ENCODE data around the gene RALGPS1. TPM values are rescaled to one million over a fixed set of nuclear protein-coding genes. Genes with fewer than 3 reads are reported as not detected.

RALGPS1 gene
- polyA plus RNA-seq, 1 of the 3 experiments (the other 2 are of a cell fraction), result 3.9 TPM

GRCh38 chr9:127032256-127032655 lies 117.7 kb downstream of the RALGPS1 start:
- no peak overlapping the region for H3K4me2 ChIP-seq
- no peak overlapping the region for H3K4me3 ChIP-seq (ENCODE audit: low read depth in 2 of 2, low read length in 1 of 2)
- H3K9ac ChIP-seq, result no peak overlapping the region
- TF ChIP-seq RFX5 (IDR thresholded peaks at IDR 0.05; ENCODE audit: low read length), result no peak
- no peak for TF ChIP-seq MAX (IDR thresholded peaks at IDR 0.05; ENCODE audit: low read depth)
- no peak for TF ChIP-seq REST (IDR thresholded peaks at IDR 0.05; ENCODE audit: low read depth, low read length)
- no peak for TF ChIP-seq NFIC (IDR thresholded peaks at IDR 0.05; ENCODE audit: borderline replicate concordance)
- no peak for TF ChIP-seq CTCF (IDR thresholded peaks at IDR 0.05)
- TF ChIP-seq, protein P1, sequence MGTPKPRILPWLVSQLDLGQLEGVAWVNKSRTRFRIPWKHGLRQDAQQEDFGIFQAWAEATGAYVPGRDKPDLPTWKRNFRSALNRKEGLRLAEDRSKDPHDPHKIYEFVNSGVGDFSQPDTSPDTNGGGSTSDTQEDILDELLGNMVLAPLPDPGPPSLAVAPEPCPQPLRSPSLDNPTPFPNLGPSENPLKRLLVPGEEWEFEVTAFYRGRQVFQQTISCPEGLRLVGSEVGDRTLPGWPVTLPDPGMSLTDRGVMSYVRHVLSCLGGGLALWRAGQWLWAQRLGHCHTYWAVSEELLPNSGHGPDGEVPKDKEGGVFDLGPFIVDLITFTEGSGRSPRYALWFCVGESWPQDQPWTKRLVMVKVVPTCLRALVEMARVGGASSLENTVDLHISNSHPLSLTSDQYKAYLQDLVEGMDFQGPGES (IDR thresholded peaks at IDR 0.05; ENCODE audit: low read depth, low read length), result no peak
- TF ChIP-seq MXI1 (IDR thresholded peaks at IDR 0.05; ENCODE audit: low read depth, low read length), result no peak
- no peak for TF ChIP-seq MEF2A (IDR thresholded peaks at IDR 0.05; ENCODE audit: borderline replicate concordance, low read depth)
- TF ChIP-seq USF2 (IDR thresholded peaks at IDR 0.05; ENCODE audit: borderline replicate concordance, low read depth, low read length), result no peak
- no peak for TF ChIP-seq SMC3 (IDR thresholded peaks at IDR 0.05; ENCODE audit: low read depth, low read length)
- TF ChIP-seq POLR2AphosphoS5 (IDR thresholded peaks at IDR 0.05; ENCODE audit: low read depth, low read length), result no peak
- TF ChIP-seq GABPA (IDR thresholded peaks at IDR 0.05; ENCODE audit: low read depth), result no peak
- TF ChIP-seq FOSL2 (IDR thresholded peaks at IDR 0.05; ENCODE audit: borderline replicate concordance, low read depth), result no peak
- no peak for TF ChIP-seq CHD2 (IDR thresholded peaks at IDR 0.05; ENCODE audit: low read length, partially characterized antibody)
- TF ChIP-seq, protein P2, sequence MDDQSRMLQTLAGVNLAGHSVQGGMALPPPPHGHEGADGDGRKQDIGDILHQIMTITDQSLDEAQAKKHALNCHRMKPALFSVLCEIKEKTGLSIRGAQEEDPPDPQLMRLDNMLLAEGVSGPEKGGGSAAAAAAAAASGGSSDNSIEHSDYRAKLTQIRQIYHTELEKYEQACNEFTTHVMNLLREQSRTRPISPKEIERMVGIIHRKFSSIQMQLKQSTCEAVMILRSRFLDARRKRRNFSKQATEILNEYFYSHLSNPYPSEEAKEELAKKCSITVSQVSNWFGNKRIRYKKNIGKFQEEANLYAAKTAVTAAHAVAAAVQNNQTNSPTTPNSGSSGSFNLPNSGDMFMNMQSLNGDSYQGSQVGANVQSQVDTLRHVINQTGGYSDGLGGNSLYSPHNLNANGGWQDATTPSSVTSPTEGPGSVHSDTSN (IDR thresholded peaks at IDR 0.05), result no peak
- H3K79me2 ChIP-seq (ENCODE audit: insufficient read depth), result no peaks in the 10 kb centered on the region
- H3K27me3 ChIP-seq (ENCODE audit: insufficient read depth), result no peaks in the 10 kb centered on the region
- no peak overlapping the region for H3K27ac ChIP-seq (ENCODE audit: low read depth in 2 of 2, low read length in 1 of 2)
- no peaks in the 10 kb centered on the region for H3K9me2 ChIP-seq
- no peak for DNase-seq
- H2AFZ ChIP-seq (ENCODE audit: low read depth), result no peak overlapping the region
- 81% methylated on average over 4 of the region's 4 CpGs for WGBS (ENCODE audit: low lambda C conversion rate)
- no peaks in the 10 kb centered on the region for H3K36me3 ChIP-seq (replicated peaks in 1 of 2; ENCODE audit: control insufficient read depth in 1 of 2, insufficient read depth in 2 of 2, low read length in 1 of 2)
- H4K20me1 ChIP-seq (ENCODE audit: insufficient read depth), result no peaks in the 10 kb centered on the region
- no peaks in the 10 kb centered on the region for H3F3A ChIP-seq (replicated peaks; ENCODE audit: insufficient read depth)
- POLR2A ChIA-PET, result no interaction called here
- H3K4me1 ChIP-seq (ENCODE audit: control insufficient read depth in 1 of 2, insufficient read depth in 2 of 2, low read depth in 1 of 2, low read length in 1 of 2), result peaks cover 0 to 40% of the 10 kb centered on the region in 2 experiments; a peak in 2 of 4 replicates
- H3K9me3 ChIP-seq, result no peaks in the 10 kb centered on the region
- CTCF ChIA-PET, result interaction anchor here (1.4 kb wide), 1 partner anchor 14 kb away, joined by 3 read pairs; no protein-coding TSS in a partner anchor
